H1 (cell line): ENCODE measurements around the gene GPC2. TPM values are rescaled to one million over a fixed set of nuclear protein-coding genes. Genes with fewer than 3 reads are reported as not detected.

Experiments
- CTCF ChIA-PET: fragments of 300-600 bp; sonication (Branson Sonifier 250); formaldehyde crosslinking; loops from one replicate; lab custom pipeline; 2021; ENCODE audit not compliant: partially characterized antibody; lab: Charles Lee
- POLR2A ChIA-PET: fragments of 300-600 bp; sonication (Branson Sonifier 250); formaldehyde crosslinking; loops from one replicate; lab custom pipeline; 2021; ENCODE audit warnings: inconsistent platforms; ENCODE audit not compliant: partially characterized antibody; lab: Charles Lee
- DNase-seq, 2 experiments: peaks; one replicate each; pipeline versions ENCODE4 v3.0.0 to v3.0.0-alpha.2; 2010 to 2022; ENCODE audit warnings: low spot score in 2 of 2, low read depth in 1 of 2, mixed read lengths in 1 of 2
- FAIRE-seq: peaks from 2 replicates; lab custom pipeline; 2011; peaks lifted over from hg19 to GRCh38; lab: Jason Lieb, UNC
- H2AFZ ChIP-seq: 2 replicates; pipeline ENCODE4 v1.8.1; 2012; ENCODE audit warnings: low read length, inconsistent platforms
- H2AK5ac ChIP-seq: 2 replicates; pipeline ENCODE4 v1.6.1; 2013; ENCODE audit warnings: low read depth, low read length
- H2BK120ac ChIP-seq: replicated peaks from 2 replicates; pipeline ENCODE3; 2013; ENCODE audit warnings: low read depth, low read length, inconsistent platforms
- H2BK12ac ChIP-seq: 2 replicates; pipeline ENCODE4 v1.6.1; 2013; ENCODE audit warnings: low read depth, low read length
- H2BK15ac ChIP-seq: 2 replicates; pipeline ENCODE4 v1.6.1; 2013; ENCODE audit warnings: low read length
- H2BK20ac ChIP-seq: 2 replicates; pipeline ENCODE4 v1.6.1; 2013; ENCODE audit warnings: low read length
- H2BK5ac ChIP-seq: 2 replicates; pipeline ENCODE4 v1.6.1; 2013; ENCODE audit warnings: low read depth, low read length
- H3K14ac ChIP-seq: 2 replicates; pipeline ENCODE4 v1.6.1; 2013; ENCODE audit warnings: inconsistent platforms; ENCODE audit not compliant: insufficient read length
- H3K18ac ChIP-seq: 2 replicates; pipeline ENCODE4 v1.6.1; 2013; ENCODE audit warnings: low read length; ENCODE audit errors: extremely low read depth
- H3K23ac ChIP-seq: 2 replicates; pipeline ENCODE4 v1.6.1; 2013; ENCODE audit warnings: inconsistent platforms; ENCODE audit not compliant: insufficient read length
- H3K23me2 ChIP-seq: 2 replicates; pipeline ENCODE4 v1.6.1; 2013; ENCODE audit warnings: low read depth, low read length
- H3K27ac ChIP-seq: 2 replicates; pipeline ENCODE4 v1.6.1; 2011; ENCODE audit warnings: low read depth, low read length, inconsistent platforms
- H3K27me3 ChIP-seq, 4 experiments: replicated peaks in 1 of 4; 1 replicate in 1 of 4; 2 replicates in 3 of 4; pipeline versions ENCODE4 v1.6.1 to v1.8.1; 2011 to 2013; ENCODE audit warnings: low read length in 3 of 4, mild to moderate bottlenecking in 3 of 4, inconsistent platforms in 2 of 4, mixed read lengths in 2 of 4, moderate library complexity in 1 of 4; ENCODE audit not compliant: control insufficient read depth in 3 of 4, insufficient read depth in 3 of 4; ENCODE audit errors: extremely low read depth in 1 of 4
- H3K36me3 ChIP-seq, 4 experiments: 2 replicates each; pipeline versions ENCODE4 v1.6.1 to v1.8.1; 2011 to 2013; ENCODE audit warnings: mild to moderate bottlenecking in 4 of 4, low read length in 3 of 4, moderate library complexity in 2 of 4, control low read depth in 1 of 4, inconsistent platforms in 1 of 4; ENCODE audit not compliant: insufficient read depth in 4 of 4, control insufficient read depth in 2 of 4
- H3K4ac ChIP-seq: replicated peaks from 2 replicates; pipeline ENCODE3; 2013; ENCODE audit warnings: low read length, low read depth, mixed read lengths, inconsistent platforms; ENCODE audit not compliant: insufficient read length
- H3K4me1 ChIP-seq, 4 experiments: replicated peaks in 1 of 4; 1 replicate in 1 of 4; 2 replicates in 3 of 4; pipeline versions ENCODE4 v1.6.1 to v1.8.1; 2011 to 2013; ENCODE audit warnings: low read length in 3 of 4, inconsistent platforms in 2 of 4, mixed read lengths in 1 of 4; ENCODE audit not compliant: insufficient read depth in 4 of 4, control insufficient read depth in 3 of 4
- H3K4me2 ChIP-seq, 2 experiments: 2 replicates each; pipeline versions ENCODE4 v1.6.1 to v1.8.1; 2011 to 2013; ENCODE audit warnings: low read depth in 2 of 2, low read length in 2 of 2, control low read depth in 1 of 2, inconsistent platforms in 1 of 2, mild to moderate bottlenecking in 1 of 2; ENCODE audit not compliant: insufficient read depth in 1 of 2
- H3K4me3 ChIP-seq, 4 experiments: fragments of 200-600, 300-600 bp in 1 of 4; sonication (generic), shearing (Covaris generic), sonication (Bioruptor Twin) in 1 of 4; 2 replicates each; pipeline versions ENCODE4 v1.5.1 to v1.8.1; 2011 to 2016; ENCODE audit warnings: low read length in 4 of 4, low read depth in 3 of 4, control low read depth in 2 of 4, inconsistent platforms in 2 of 4, mild to moderate bottlenecking in 2 of 4, mixed read lengths in 1 of 4, moderate library complexity in 1 of 4; ENCODE audit not compliant: insufficient read depth in 2 of 4; ENCODE audit errors: extremely low read depth in 1 of 4
- H3K56ac ChIP-seq: replicated peaks from 2 replicates; pipeline ENCODE3; 2013; ENCODE audit warnings: low read depth, mild to moderate bottlenecking, mixed read lengths, low read length, inconsistent platforms; ENCODE audit not compliant: insufficient read length
- H3K79me1 ChIP-seq: 2 replicates; pipeline ENCODE4 v1.6.1; 2013; ENCODE audit warnings: low read depth, low read length, control low read depth
- H3K79me2 ChIP-seq, 2 experiments: 2 replicates each; pipeline versions ENCODE4 v1.6.1 to v1.8.1; 2012 to 2013; ENCODE audit warnings: low read length in 2 of 2, mild to moderate bottlenecking in 2 of 2, inconsistent platforms in 1 of 2; ENCODE audit not compliant: insufficient read depth in 2 of 2, control insufficient read depth in 1 of 2
- H3K9ac ChIP-seq, 4 experiments: replicated peaks in 1 of 4; 1 replicate in 1 of 4; 2 replicates in 3 of 4; pipeline versions ENCODE4 v1.6.1 to v1.8.1; 2011 to 2013; ENCODE audit warnings: low read depth in 3 of 4, low read length in 3 of 4, control low read depth in 2 of 4, mild to moderate bottlenecking in 2 of 4, moderate library complexity in 2 of 4, inconsistent platforms in 1 of 4; ENCODE audit errors: extremely low read depth in 1 of 4
- H3K9me3 ChIP-seq, 2 experiments: 2 replicates each; pipeline versions ENCODE4 v1.6.1 to v1.8.1; 2012 to 2013; ENCODE audit warnings: mild to moderate bottlenecking in 2 of 2, moderate library complexity in 2 of 2, control low read depth in 1 of 2, inconsistent platforms in 1 of 2, low read depth in 1 of 2, low read length in 1 of 2, mixed read lengths in 1 of 2; ENCODE audit not compliant: insufficient read depth in 2 of 2
- H4K20me1 ChIP-seq, 2 experiments: replicated peaks in 1 of 2; 2 replicates each; pipeline versions ENCODE3 to v1.8.1; 2011 to 2013; ENCODE audit warnings: inconsistent platforms in 2 of 2, low read length in 2 of 2, mild to moderate bottlenecking in 1 of 2; ENCODE audit not compliant: insufficient read depth in 2 of 2, control insufficient read depth in 1 of 2
- H4K5ac ChIP-seq: 2 replicates; pipeline ENCODE4 v1.6.1; 2013; ENCODE audit warnings: low read length, low read depth, mixed read lengths, inconsistent platforms; ENCODE audit not compliant: insufficient read length
- H4K8ac ChIP-seq: 2 replicates; pipeline ENCODE4 v1.8.0; 2013; ENCODE audit warnings: mild to moderate bottlenecking, moderate library complexity, low read length, inconsistent platforms; ENCODE audit not compliant: insufficient read depth; ENCODE audit errors: extremely low read depth
- H4K91ac ChIP-seq: replicated peaks from 2 replicates; pipeline ENCODE3; 2013; ENCODE audit warnings: low read length, mixed read lengths, inconsistent platforms; ENCODE audit not compliant: insufficient read length
- ATF3 ChIP-seq: IDR thresholded peaks from 2 replicates; pipeline ENCODE4 v1.6.1; 2011; ENCODE audit warnings: low read depth, mild to moderate bottlenecking, low read length; ENCODE audit not compliant: insufficient read depth
- HDAC2 ChIP-seq, 2 experiments: fragments of 300-600 bp in 1 of 2; sonication (generic) in 1 of 2; IDR thresholded peaks; 2 replicates each; pipeline ENCODE4 v1.6.1; 2011 to 2012; ENCODE audit warnings: low read depth in 2 of 2, low read length in 2 of 2, mild to moderate bottlenecking in 2 of 2, moderate library complexity in 2 of 2, borderline replicate concordance in 1 of 2, inconsistent platforms in 1 of 2
- HDAC6 ChIP-seq: IDR thresholded peaks from one replicate; pipeline ENCODE4 v1.7.1; 2012; ENCODE audit warnings: low read depth, mild to moderate bottlenecking, inconsistent platforms, low read length, moderate library complexity
- JUN ChIP-seq: IDR thresholded peaks from 2 replicates; pipeline ENCODE4 v1.6.1; 2011; ENCODE audit warnings: low read depth, mild to moderate bottlenecking, improper control_type of control experiment, low read length
- POLR2AphosphoS5 ChIP-seq: IDR thresholded peaks from 2 replicates; pipeline ENCODE4 v1.6.1; 2011; ENCODE audit warnings: low read depth, low read length
- POU5F1 ChIP-seq: IDR thresholded peaks from 2 replicates; pipeline ENCODE4 v1.6.1; 2011; ENCODE audit warnings: low read depth, mild to moderate bottlenecking, low read length, moderate library complexity
- SAP30 ChIP-seq: fragments of 300-600 bp; sonication (generic); IDR thresholded peaks from 2 replicates; pipeline ENCODE4 v1.7.1; 2012; ENCODE audit warnings: low read length, moderate library complexity, mild to moderate bottlenecking, inconsistent platforms; ENCODE audit not compliant: insufficient read depth, insufficient replicate concordance
- SP4 ChIP-seq: IDR thresholded peaks from 2 replicates; pipeline ENCODE4 v1.6.1; 2012; ENCODE audit warnings: low read length, inconsistent platforms
- WGBS, 2 experiments: shearing (Covaris generic) in 1 of 2; methylation state at CpG; one replicate each; pipeline versions ENCODE4 v1.1.6 to v1.1.7; 2013 to 2015; ENCODE audit warnings: low lambda C conversion rate in 2 of 2, mixed read lengths in 2 of 2, inconsistent platforms in 1 of 2, low coverage in 1 of 2, missing lambda C conversion rate in 1 of 2; ENCODE audit not compliant: insufficient replicate concordance in 2 of 2, insufficient coverage in 1 of 2, insufficient read length in 1 of 2; ENCODE audit errors: extremely low coverage in 1 of 2, missing lambda C conversion rate in 1 of 2; 5-methylcytosine and 5-hydroxymethylcytosine counted together
- polyA plus RNA-seq, 7 experiments: library from polyadenylated mRNA; depleted of rRNA in 3 of 7; stranded (reverse) in 5 of 7; unstranded in 2 of 7; fragments of >200 nt in 5 of 7; fragments of 200-250 nt in 2 of 7; gene quantifications; 1 replicate in 5 of 7; 2 replicates in 1 of 7; 4 replicates in 1 of 7; pipeline versions ENCODE4 v1.2.1 to v1.2.3, GENCODE V29; 2011 to 2013; ENCODE audit warnings: missing spikeins in 2 of 7, mixed read lengths in 2 of 7
- total RNA-seq: library from RNA; stranded (reverse); fragmentation: NEBNext Ultra II Directional; extraction: Animal tissue kit (Norgen Biotek cat#: 25700); gene quantifications from 2 replicates; pipeline ENCODE4 v1.2.1, GENCODE V29; 2021

GPC2 gene
- total and polyA plus RNA-seq, 2 of the 8 experiments (the other 6 are each of a cell fraction or from before 2014, with no cell fraction given) = 25.3 to 44.8 TPM

- no peak overlapping the region; the same call in 1 of the 2 replicates for H2BK12ac ChIP-seq
- H2BK120ac ChIP-seq = no peak overlapping the region
- no peak for FAIRE-seq
- ChIA-PET CTCF (interaction anchor here (1.0 to 11.2 kb wide), 3 partner anchors 10 to 48 kb away, joined by 3 to 94 read pairs (median 3); no protein-coding TSS in a partner anchor), POLR2A (interaction anchor here (1.0 to 11.0 kb wide), 5 partner anchors 9 to 85 kb away, joined by 3 to 145 read pairs (median 8); partner anchors contain the start of gene TRAPPC14)
- H2BK5ac ChIP-seq = no peak overlapping the region
- H3K9me3 ChIP-seq = no peaks in the 10 kb centered on the region
- no peak overlapping the region for H3K56ac ChIP-seq
- DNase-seq = no peak
- H2BK20ac ChIP-seq = no peak overlapping the region
- peaks cover 14% of the 10 kb centered on the region; the same call in 1 of the 2 replicates for H3K23me2 ChIP-seq
- peaks cover 0 to 10% (median 2%) of the 10 kb centered on the region in 4 experiments; a peak in 1 of 7 replicates for H3K27me3 ChIP-seq
- no peaks in the 10 kb centered on the region; the same call in none of the 2 replicates for H3K79me1 ChIP-seq
- TF ChIP-seq SP4 (no peak), HDAC2 (IDR thresholded peaks at IDR 0.05; ENCODE audit: borderline replicate concordance in 1 of 2, low read depth in 2 of 2, low read length in 2 of 2) (no peak), ATF3 (no peak), JUN (no peak), HDAC6 (no peak), POU5F1 (no peak), POLR2AphosphoS5 (no peak), SAP30 (no peak)
- peaks cover 0 to 8% (median 1%) of the 10 kb centered on the region in 4 experiments; a peak in 3 of 8 replicates for H3K36me3 ChIP-seq
- H3K79me2 ChIP-seq = no peaks in the 10 kb centered on the region
- H4K5ac ChIP-seq = no peak overlapping the region
- H3K14ac ChIP-seq = no peak overlapping the region
- no peak overlapping the region for H3K9ac ChIP-seq
- H3K4ac ChIP-seq = no peak overlapping the region
- H3K4me3 ChIP-seq = peak overlapping the region in 1 of 4 experiments; percentile 67; a peak in 2 of 8 replicates
- H3K4me1 ChIP-seq = peaks cover 11 to 27% (median 17%) of the 10 kb centered on the region in 4 experiments
- H3K18ac ChIP-seq = peak overlapping the region; percentile 32
- H3K4me2 ChIP-seq = peak overlapping the region; percentile 76 to 81
- no peak overlapping the region for H2AK5ac ChIP-seq
- H4K20me1 ChIP-seq = peaks cover 0 to 7% of the 10 kb centered on the region in 2 experiments
- no peak overlapping the region for H3K27ac ChIP-seq
- H4K91ac ChIP-seq = no peak overlapping the region
- 69% methylated on average over 11 of the region's 11 CpGs; no CpG with 5 or more reads in 1 of the 2 experiments for WGBS, 2 experiments
- no peak overlapping the region for H2AFZ ChIP-seq
- H4K8ac ChIP-seq = no peak overlapping the region
- no peak overlapping the region for H2BK15ac ChIP-seq
- H3K23ac ChIP-seq = no peak overlapping the region
Measured at GRCh38 chr7:100170101-100170897, 6.9 kb downstream of the GPC2 start.
